Measurements from ENCODE around the gene CD81. TPM values are rescaled to one million over a fixed set of nuclear protein-coding genes. Genes with fewer than 3 reads are reported as not detected.

CD81 gene
- 403 to 442 TPM (median 441 TPM) in 3 replicates for total RNA-seq
- long read RNA-seq, transcript CD81-201 (8 exons, 1,520 nt): major isoform, 450 of 479 reads
- long read RNA-seq, partial matches to known transcripts: 7 of 479 reads
- long read RNA-seq, other reads (novel, unspliced or antisense): 19 of 479 reads

- peak within 1 kb of the TSS; percentile 90 for H3K4me3 Mint-ChIP-seq (ENCODE audit: unreplicated experiment)
- DNase-seq (ENCODE audit: low spot score): peak; percentile 81
- no peaks in the 10 kb centered on the region for H3K9me3 Mint-ChIP-seq (ENCODE audit: low read depth)
- peak within 1 kb of the TSS; percentile 89 for H3K27ac Mint-ChIP-seq (ENCODE audit: unreplicated experiment)
- H3K27me3 Mint-ChIP-seq (ENCODE audit: low read depth): no peaks in the 10 kb centered on the region
- TF ChIP-seq, protein P1, sequence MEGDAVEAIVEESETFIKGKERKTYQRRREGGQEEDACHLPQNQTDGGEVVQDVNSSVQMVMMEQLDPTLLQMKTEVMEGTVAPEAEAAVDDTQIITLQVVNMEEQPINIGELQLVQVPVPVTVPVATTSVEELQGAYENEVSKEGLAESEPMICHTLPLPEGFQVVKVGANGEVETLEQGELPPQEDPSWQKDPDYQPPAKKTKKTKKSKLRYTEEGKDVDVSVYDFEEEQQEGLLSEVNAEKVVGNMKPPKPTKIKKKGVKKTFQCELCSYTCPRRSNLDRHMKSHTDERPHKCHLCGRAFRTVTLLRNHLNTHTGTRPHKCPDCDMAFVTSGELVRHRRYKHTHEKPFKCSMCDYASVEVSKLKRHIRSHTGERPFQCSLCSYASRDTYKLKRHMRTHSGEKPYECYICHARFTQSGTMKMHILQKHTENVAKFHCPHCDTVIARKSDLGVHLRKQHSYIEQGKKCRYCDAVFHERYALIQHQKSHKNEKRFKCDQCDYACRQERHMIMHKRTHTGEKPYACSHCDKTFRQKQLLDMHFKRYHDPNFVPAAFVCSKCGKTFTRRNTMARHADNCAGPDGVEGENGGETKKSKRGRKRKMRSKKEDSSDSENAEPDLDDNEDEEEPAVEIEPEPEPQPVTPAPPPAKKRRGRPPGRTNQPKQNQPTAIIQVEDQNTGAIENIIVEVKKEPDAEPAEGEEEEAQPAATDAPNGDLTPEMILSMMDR (IDR thresholded peaks at IDR 0.05): peak; percentile 33
- no peaks in the 10 kb centered on the region for H3K36me3 Mint-ChIP-seq (ENCODE audit: low read depth)
- peaks cover 29% of the 10 kb centered on the region for H3K4me1 Mint-ChIP-seq (ENCODE audit: low read depth)
These were observed at the start of gene CD81 for GRCh38 chr11:2376751-2377451. TSS of gene CD81 (plus strand) at chr11:2377310. CDS start at chr11:2377550, 240 bp downstream.

- H3K4me3 Mint-ChIP-seq (ENCODE audit: unreplicated experiment): no peak overlapping the region
- peaks cover 5% of the 10 kb centered on the region for H3K9me3 Mint-ChIP-seq (ENCODE audit: low read depth)
- no peak overlapping the region for H3K27ac Mint-ChIP-seq (ENCODE audit: unreplicated experiment)
- no peaks in the 10 kb centered on the region for H3K4me1 Mint-ChIP-seq (ENCODE audit: low read depth)
- TF ChIP-seq, protein P1 (IDR thresholded peaks at IDR 0.05): no peak
- H3K27me3 Mint-ChIP-seq (ENCODE audit: low read depth): peaks cover 2% of the 10 kb centered on the region
- H3K36me3 Mint-ChIP-seq (ENCODE audit: low read depth): peaks cover 6% of the 10 kb centered on the region
- DNase-seq (ENCODE audit: low spot score): no peak
These were observed 49.1 kb upstream of the CD81 start for GRCh38 chr11:2328021-2328420.

DNA sequence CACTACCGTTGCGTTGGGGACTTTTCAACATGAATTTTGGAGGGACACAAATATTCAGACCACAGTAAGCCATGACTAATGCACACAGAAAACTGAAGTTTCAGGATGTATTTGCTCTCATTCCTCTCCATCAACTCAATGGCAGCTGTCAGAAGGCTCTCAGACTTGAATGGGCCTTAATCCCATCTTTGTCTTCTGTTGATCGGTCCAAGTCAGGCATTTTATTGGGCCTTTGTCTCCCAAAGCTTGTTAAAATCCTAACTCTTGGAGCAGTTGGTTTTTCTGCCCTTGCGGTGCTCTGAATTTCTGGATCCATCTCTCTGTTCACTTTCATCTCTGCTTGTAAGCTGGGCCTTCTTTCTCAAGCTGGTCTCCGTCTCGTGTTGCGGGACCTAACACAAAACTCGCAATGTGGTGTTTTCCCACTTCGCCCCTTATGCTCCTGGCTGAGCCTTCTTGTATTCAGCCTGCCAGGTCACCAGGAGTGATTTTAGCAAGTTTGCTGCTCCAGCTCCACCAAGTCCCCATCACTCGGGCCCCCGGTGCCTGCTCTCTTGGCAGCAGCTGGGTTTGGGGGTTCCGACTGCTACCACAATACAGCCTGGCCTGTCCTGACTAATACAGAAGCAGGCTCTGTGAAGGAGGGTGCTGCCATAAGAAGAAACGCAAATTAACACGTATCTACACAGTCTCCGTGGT lies 48.3 kb upstream of the CD81 start:
- Mint-ChIP-seq H3K4me1 (ENCODE audit: low read depth) (no peaks in the 10 kb centered on the region), H3K36me3 (ENCODE audit: low read depth) (peaks cover 6% of the 10 kb centered on the region), H3K9me3 (ENCODE audit: low read depth) (peaks cover 5% of the 10 kb centered on the region), H3K27ac (ENCODE audit: unreplicated experiment) (no peak overlapping the region), H3K27me3 (ENCODE audit: low read depth) (no peaks in the 10 kb centered on the region), H3K4me3 (ENCODE audit: unreplicated experiment) (no peak overlapping the region)
- TF ChIP-seq, protein P1 (IDR thresholded peaks at IDR 0.05): no peak
- DNase-seq (ENCODE audit: low spot score): no peak

DNA sequence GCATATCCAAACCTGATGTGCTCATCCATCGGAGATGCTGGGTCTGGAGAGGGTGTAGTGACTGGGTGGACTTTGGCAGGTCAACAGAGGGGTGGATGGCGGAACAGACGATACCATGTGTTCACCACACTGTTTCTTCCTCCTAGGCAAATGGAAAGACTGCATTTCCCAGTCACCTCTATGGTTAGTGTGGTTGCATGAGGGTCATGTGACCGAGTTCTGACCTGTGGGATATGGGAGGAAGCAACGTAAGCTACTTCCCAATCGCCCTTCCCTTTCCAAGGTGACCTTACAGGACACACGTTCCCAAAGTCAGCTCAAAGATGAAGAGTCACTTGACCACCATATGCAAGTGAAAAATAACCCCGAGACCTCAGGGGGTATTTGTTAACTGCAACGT lies 47.6 kb upstream of the CD81 start:
- TF ChIP-seq, protein P1 (IDR thresholded peaks at IDR 0.05): no peak
- Mint-ChIP-seq H3K9me3 (ENCODE audit: low read depth) (peaks cover 5% of the 10 kb centered on the region), H3K36me3 (ENCODE audit: low read depth) (peaks cover 5% of the 10 kb centered on the region), H3K4me3 (ENCODE audit: unreplicated experiment) (no peak overlapping the region), H3K4me1 (ENCODE audit: low read depth) (no peaks in the 10 kb centered on the region), H3K27me3 (ENCODE audit: low read depth) (no peaks in the 10 kb centered on the region), H3K27ac (ENCODE audit: unreplicated experiment) (no peak overlapping the region)
- no peak for DNase-seq (ENCODE audit: low spot score)

DNA sequence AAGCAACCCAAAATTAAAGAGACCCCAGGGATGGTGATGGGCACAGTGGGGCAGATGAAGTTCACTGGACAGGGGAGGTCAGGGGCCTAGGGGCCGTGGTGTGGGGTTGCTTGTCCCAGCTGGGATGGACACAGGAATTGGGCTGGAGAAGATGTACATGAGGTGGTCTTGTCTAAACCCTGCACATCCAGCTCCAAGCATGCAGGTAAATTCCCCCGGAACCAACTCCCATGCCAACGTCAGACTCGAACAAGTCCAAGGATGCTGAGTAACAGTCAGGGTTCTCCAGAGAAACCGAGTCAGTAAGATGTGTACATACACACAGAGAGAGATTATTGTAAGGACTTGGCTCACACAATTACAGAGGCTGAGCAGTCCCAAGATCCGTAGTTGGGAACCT lies 46.4 kb upstream of the CD81 start:
- Mint-ChIP-seq H3K27me3 (ENCODE audit: low read depth) (no peaks in the 10 kb centered on the region), H3K27ac (ENCODE audit: unreplicated experiment) (no peak overlapping the region), H3K4me3 (ENCODE audit: unreplicated experiment) (no peak overlapping the region), H3K4me1 (ENCODE audit: low read depth) (no peaks in the 10 kb centered on the region), H3K36me3 (ENCODE audit: low read depth) (peaks cover 5% of the 10 kb centered on the region), H3K9me3 (ENCODE audit: low read depth) (peaks cover 5% of the 10 kb centered on the region)
- no peak for DNase-seq (ENCODE audit: low spot score)
- TF ChIP-seq, protein P1 (IDR thresholded peaks at IDR 0.05): no peak

Data from chondrocyte (in vitro differentiated cells).